MM.1S (cell line): Measurements from ENCODE around the gene GTF2IRD1.

Experiments
- CTCF ChIP-seq: fragments of 300-600 bp; sonication (generic); IDR thresholded peaks from 2 replicates; pipeline ENCODE4 v1.5.1; 2016; ENCODE audit warnings: antibody characterized with exemption, low read length, mixed read lengths
- EZH2 ChIP-seq: fragments of 300-600 bp; sonication (generic); optimal IDR thresholded peaks from 2 replicates; pipeline ENCODE3; 2017; ENCODE audit warnings: low read depth, mild to moderate bottlenecking, antibody characterized with exemption, low read length, mixed read lengths
- EZH2phosphoT487 ChIP-seq: fragments of 300-600 bp; sonication (generic); IDR thresholded peaks from 2 replicates; pipeline ENCODE4 v1.6.1; 2018; ENCODE audit warnings: antibody characterized with exemption, low read length

DNA sequence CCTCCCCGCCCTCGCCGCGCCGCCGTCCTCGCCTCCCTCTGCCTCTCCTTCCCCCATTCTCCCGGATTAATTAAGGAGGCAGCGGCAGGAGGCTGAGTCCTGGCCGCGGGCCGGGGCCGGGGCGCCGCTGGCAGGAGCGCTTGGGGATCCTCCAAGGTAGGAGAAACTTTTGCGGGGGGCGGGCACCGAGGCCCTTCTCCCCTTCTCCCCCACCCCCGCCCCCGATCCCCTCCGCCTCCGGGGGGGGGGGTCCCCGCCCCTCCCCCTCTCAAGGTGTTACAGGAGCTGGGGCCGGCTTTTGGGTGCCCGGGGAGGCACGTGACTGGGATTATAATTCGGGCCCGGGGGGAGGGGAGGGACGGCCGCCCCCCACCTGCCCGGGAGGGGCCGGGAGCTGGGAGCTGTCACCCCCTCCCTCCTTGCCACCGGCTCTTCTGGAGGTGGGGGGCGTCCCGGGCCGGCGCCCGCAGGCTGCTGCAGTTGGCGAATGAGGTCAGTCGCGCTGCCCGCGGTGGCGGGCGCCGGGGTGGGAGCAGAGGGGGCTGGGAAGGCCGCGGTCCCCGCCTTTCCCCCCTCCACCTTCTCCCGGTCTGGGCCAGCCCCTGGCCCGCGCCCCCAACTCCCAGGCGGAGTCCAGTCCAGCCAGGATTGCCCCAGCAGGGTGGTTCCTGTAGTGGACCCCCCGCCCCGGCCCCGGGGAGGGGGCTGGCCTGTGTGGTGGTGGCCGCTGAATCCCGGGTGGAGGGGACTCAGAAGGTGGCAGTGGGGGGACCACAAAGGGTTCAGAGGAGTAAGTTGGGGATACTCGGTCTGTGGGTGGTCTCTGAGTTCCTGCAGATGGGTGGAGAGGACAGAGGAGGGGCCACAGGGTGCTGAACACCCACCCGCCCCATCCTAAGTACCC, 567 bp downstream of the GTF2IRD1 start:
- no peak for TF ChIP-seq CTCF
- TF ChIP-seq EZH2phosphoT487: no peak
- TF ChIP-seq EZH2: no peak
